GM23338 (cell line): ENCODE measurements around the gene HS3ST1. TPM values are rescaled to one million over a fixed set of nuclear protein-coding genes. Genes with fewer than 3 reads are reported as not detected.

Source experiments
- ATAC-seq: fragments of 200-7000 bp; cut with Tn5 transposase; 3 replicates; pipeline ENCODE4 v1.9.1; 2020
- DNase-seq: peaks from one replicate; pipeline ENCODE4 v3.0.0-alpha.2; 2015; ENCODE audit warnings: low spot score
- H2AFZ ChIP-seq: fragments of 200-600 bp; sonication (generic); 2 replicates; pipeline ENCODE4 v1.8.0; 2016; ENCODE audit warnings: antibody characterized with exemption, mild to moderate bottlenecking, moderate library complexity
- H3F3A ChIP-seq: fragments of 200-600 bp; sonication (generic); replicated peaks from 2 replicates; pipeline ENCODE4 v1.8.0; 2017; ENCODE audit warnings: antibody characterized with exemption, mixed run types, low read depth
- H3K27ac ChIP-seq: fragments of 200-600 bp; sonication (generic); 2 replicates; pipeline ENCODE4 v1.6.1; 2016; ENCODE audit warnings: low read depth
- H3K27me3 ChIP-seq: fragments of 200-600 bp; sonication (generic); 2 replicates; pipeline ENCODE4 v1.8.0; 2016; ENCODE audit warnings: mild to moderate bottlenecking, mixed run types, moderate library complexity; ENCODE audit not compliant: insufficient read depth
- H3K36me3 ChIP-seq: fragments of 200-600 bp; sonication (generic); 2 replicates; pipeline ENCODE4 v1.8.0; 2016; ENCODE audit warnings: mild to moderate bottlenecking; ENCODE audit not compliant: insufficient read depth
- H3K4me1 ChIP-seq: fragments of 200-600 bp; sonication (generic); 2 replicates; pipeline ENCODE4 v1.8.0; 2016; ENCODE audit warnings: mild to moderate bottlenecking, moderate library complexity; ENCODE audit not compliant: insufficient read depth
- H3K4me2 ChIP-seq: fragments of 200-600 bp; sonication (generic); 2 replicates; pipeline ENCODE4 v1.7.1; 2017; ENCODE audit warnings: mixed run types
- H3K4me3 ChIP-seq: fragments of 200-600 bp; sonication (generic); 2 replicates; pipeline ENCODE4 v1.6.1; 2016; ENCODE audit warnings: mixed run types
- H3K79me2 ChIP-seq: fragments of 200-600 bp; sonication (generic); replicated peaks from 2 replicates; pipeline ENCODE4 v1.8.0; 2017; ENCODE audit warnings: mild to moderate bottlenecking; ENCODE audit not compliant: insufficient read depth
- H3K9me2 ChIP-seq: fragments of 200-600 bp; sonication (generic); 2 replicates; pipeline ENCODE4 v1.8.0; 2017; ENCODE audit not compliant: insufficient read depth
- H4K20me1 ChIP-seq: fragments of 200-600 bp; sonication (generic); replicated peaks from 2 replicates; pipeline ENCODE4 v1.8.0; 2017; ENCODE audit warnings: mild to moderate bottlenecking; ENCODE audit not compliant: insufficient read depth
- H3K27ac Mint-ChIP-seq: 2 replicates; pipeline ENCODE4 v1.8.0; 2020; ENCODE audit warnings: inconsistent platforms, mild to moderate bottlenecking, moderate library complexity, mixed read lengths
- H3K27me3 Mint-ChIP-seq: 3 replicates; pipeline ENCODE4 v1.8.0; 2022; ENCODE audit warnings: low read depth, mild to moderate bottlenecking, moderate library complexity, mixed read lengths, inconsistent platforms; ENCODE audit not compliant: insufficient read depth, poor library complexity
- H3K36me3 Mint-ChIP-seq: 3 replicates; pipeline ENCODE4 v1.8.0; 2021; ENCODE audit warnings: low read depth, mild to moderate bottlenecking, inconsistent platforms, moderate library complexity, mixed read lengths
- H3K4me1 Mint-ChIP-seq: 3 replicates; pipeline ENCODE4 v1.8.0; 2020; ENCODE audit warnings: mild to moderate bottlenecking, inconsistent platforms, mixed read lengths
- H3K4me3 Mint-ChIP-seq: 3 replicates; pipeline ENCODE4 v1.8.0; 2021; ENCODE audit warnings: moderate library complexity, mild to moderate bottlenecking, inconsistent platforms, mixed read lengths
- H3K9me3 Mint-ChIP-seq: 3 replicates; pipeline ENCODE4 v1.8.0; 2020; ENCODE audit warnings: moderate library complexity, mild to moderate bottlenecking, inconsistent platforms, mixed read lengths
- CREB1 ChIP-seq: fragments of 250-450 bp; sonication (Bioruptor Pico); IDR thresholded peaks from 2 replicates; pipeline ENCODE4 v1.5.0; 2020; ENCODE audit warnings: low read depth, mild to moderate bottlenecking, moderate library complexity
- CTCF ChIP-seq, 2 experiments: fragments of 200-600 bp in 1 of 2; sonication (generic) in 1 of 2; conservative IDR thresholded peaks; 2 replicates each; pipeline versions ENCODE4 v1.5.1 to v1.6.1; 2016 to 2017; ENCODE audit warnings: antibody characterized with exemption in 2 of 2, low read depth in 2 of 2, mild to moderate bottlenecking in 2 of 2, moderate library complexity in 1 of 2
- ETS1 ChIP-seq: IDR thresholded peaks from 2 replicates; pipeline ENCODE4 v1.6.1; 2016; ENCODE audit warnings: antibody characterized with exemption
- EZH2 ChIP-seq: fragments of 200-600 bp; sonication (generic); IDR thresholded peaks from one replicate; pipeline ENCODE4 v1.8.0; 2017; ENCODE audit warnings: antibody characterized with exemption, mild to moderate bottlenecking, low read depth; ENCODE audit not compliant: unreplicated experiment
- EZH2phosphoT487 ChIP-seq: fragments of 200-600 bp; sonication (generic); IDR thresholded peaks from one replicate; pipeline ENCODE4 v1.8.1; 2018; ENCODE audit warnings: antibody characterized with exemption; ENCODE audit not compliant: unreplicated experiment
- JUNB ChIP-seq: IDR thresholded peaks from one replicate; pipeline ENCODE4 v1.6.1; 2016; ENCODE audit warnings: antibody characterized with exemption; ENCODE audit not compliant: unreplicated experiment
- NANOG ChIP-seq: IDR thresholded peaks from 2 replicates; pipeline ENCODE4 v1.6.1; 2016; ENCODE audit warnings: antibody characterized with exemption, borderline replicate concordance
- POLR2AphosphoS5 ChIP-seq: IDR thresholded peaks from 2 replicates; pipeline ENCODE4 v1.6.1; 2016; ENCODE audit warnings: antibody characterized with exemption, low read depth
- REST ChIP-seq: IDR thresholded peaks from one replicate; pipeline ENCODE4 v1.6.1; 2018; ENCODE audit warnings: antibody characterized with exemption; ENCODE audit not compliant: unreplicated experiment
- STAT1 ChIP-seq: IDR thresholded peaks from one replicate; pipeline ENCODE4 v1.6.1; 2016; ENCODE audit warnings: antibody characterized with exemption; ENCODE audit not compliant: unreplicated experiment
- ZNF114 ChIP-seq: fragments of 250-450 bp; sonication (Bioruptor Pico); IDR thresholded peaks from 2 replicates; pipeline ENCODE4 v1.5.0; 2020; ENCODE audit warnings: mild to moderate bottlenecking, moderate library complexity
- ZNF331 ChIP-seq: fragments of 250-450 bp; sonication (Bioruptor Pico); IDR thresholded peaks from 2 replicates; pipeline ENCODE4 v1.5.0; 2020; ENCODE audit warnings: low read depth, mild to moderate bottlenecking, moderate library complexity
- ZNF462 ChIP-seq: fragments of 250-450 bp; sonication (Bioruptor Pico); IDR thresholded peaks from 2 replicates; pipeline ENCODE4 v1.5.0; 2020; ENCODE audit warnings: mild to moderate bottlenecking, moderate library complexity
- polyA plus RNA-seq: library from polyadenylated mRNA; unstranded; fragments of >200 nt; fragmentation: Nextera tagmentation; extraction: Ambion mirVana; gene quantifications from 2 replicates; pipeline ENCODE4 v1.2.1, GENCODE V29; 2016
- total RNA-seq: library from RNA; depleted of rRNA; stranded (reverse); fragments of >200 nt; shearing (Covaris generic); gene quantifications from 2 replicates; pipeline ENCODE4 v1.2.3, GENCODE V29; 2014

HS3ST1 gene
- total and polyA plus RNA-seq, 2 experiments from 2014 or later: 0.94 to 1.3 TPM

- Histone ChIP-seq H3K9me2 (peaks cover 3% of the 10 kb centered on the region; the same call in 1 of the 2 replicates), H3K36me3 (no peaks in the 10 kb centered on the region), H3K27me3 (no peaks in the 10 kb centered on the region), H3K4me1 (peaks cover 17% of the 10 kb centered on the region), H3K79me2 (no peaks in the 10 kb centered on the region), H3K4me2 (no peak overlapping the region), H3K27ac (no peak overlapping the region), H3K4me3 (no peak overlapping the region), H2AFZ (no peak overlapping the region), H3F3A (no peaks in the 10 kb centered on the region), H4K20me1 (no peaks in the 10 kb centered on the region)
- peaks cover 3% of the 10 kb centered on the region for H3K27me3 Mint-ChIP-seq
- H3K27ac Mint-ChIP-seq: no peak overlapping the region
- no peak for DNase-seq
- no peaks in the 10 kb centered on the region for H3K36me3 Mint-ChIP-seq
- no peak overlapping the region for H3K4me3 Mint-ChIP-seq
- no peak for ATAC-seq
- TF ChIP-seq EZH2 (no peak), STAT1 (no peak), CREB1 (no peak), ETS1 (no peak), POLR2AphosphoS5 (no peak), ZNF114 (no peak), CTCF (conservative IDR thresholded peaks at IDR 0.05; ENCODE audit: low read depth in 2 of 2) (no peak), EZH2phosphoT487 (no peak), JUNB (no peak), NANOG (no peak), REST (no peak), ZNF462 (CRISPR knock-in tag) (no peak), ZNF331 (no peak)
- H3K9me3 Mint-ChIP-seq: no peaks in the 10 kb centered on the region
- peaks cover 26% of the 10 kb centered on the region for H3K4me1 Mint-ChIP-seq
These were observed 19.1 kb downstream of the HS3ST1 start for GRCh38 chr4:11409632-11410031.
